NCI-H187 treated with DMSO at 0.1 percent for 48 hours (cell line): ENCODE data around the gene LY6G6C.
"Not testable (repeated sequence)": the region's sequence is repeated elsewhere in the genome, so short reads cannot be mapped to it uniquely, and the experiment has no call there.

Source experiments
- DNase-seq: peaks from one replicate; lab custom pipeline; 2025; lab: John Stamatoyannopoulos, UW

The LY6G6C gene

GRCh38 chr6:31727034-31727716 lies 5.6 kb upstream of the LY6G6C start:
- DNase-seq = no peak

GRCh38 chr6:31725502-31726350 lies 4.2 kb upstream of the LY6G6C start:
- DNase-seq = no peak

- DNase-seq = no peak
Measured at GRCh38 chr6:31723980-31724691, 2.6 kb upstream of the LY6G6C start.

- DNase-seq = no peak
Measured at GRCh38 chr6:31723245-31723979, 1.9 kb upstream of the LY6G6C start, which contains the start of gene MPIG6B. Gene MPIG6B (plus strand): TSS chr6:31723373. CDS start chr6:31723384, 11 bp downstream.

GRCh38 chr6:31722173-31722572 lies 627 bp upstream of the LY6G6C start:
- no peak for DNase-seq

GRCh38 chr6:31720196-31720770 lies 1.3 kb downstream of the LY6G6C start:
- DNase-seq = no peak

GRCh38 chr6:31719001-31719400 lies 2.5 kb downstream of the LY6G6C start:
- no peak for DNase-seq

- DNase-seq = no peak
Measured at GRCh38 chr6:31718265-31718664, 3.3 kb downstream of the LY6G6C start.

GRCh38 chr6:31717499-31718222 lies 3.9 kb downstream of the LY6G6C start:
- no peak for DNase-seq

- DNase-seq = no peak
Measured at GRCh38 chr6:31715022-31715958, 6.3 kb downstream of the LY6G6C start, which contains the start of gene LY6G6D. Gene LY6G6D (plus strand): TSS chr6:31715348. CDS start chr6:31715356, 8 bp downstream.

GRCh38 chr6:31713991-31714684 lies 7.4 kb downstream of the LY6G6C start:
- no peak for DNase-seq

- no peak for DNase-seq
Measured at GRCh38 chr6:31713465-31713864, 8.1 kb downstream of the LY6G6C start.

- no peak for DNase-seq
Measured at GRCh38 chr6:31712296-31712695, 9.2 kb downstream of the LY6G6C start.

GRCh38 chr6:31711233-31711632 lies 10.3 kb downstream of the LY6G6C start:
- no peak for DNase-seq

GRCh38 chr6:31710523-31711219 lies 10.9 kb downstream of the LY6G6C start:
- no peak for DNase-seq

- DNase-seq = not testable (repeated sequence)
Measured at GRCh38 chr6:31709157-31709556, 12.4 kb downstream of the LY6G6C start.

GRCh38 chr6:31708224-31708623 lies 13.3 kb downstream of the LY6G6C start:
- no peak for DNase-seq

GRCh38 chr6:31707701-31708100 lies 13.8 kb downstream of the LY6G6C start:
- DNase-seq = no peak
